SK-N-SH treated with all-trans-retinoic acid at 6 μM for 48 hours (cell line): ENCODE data around the gene GPC5.

Experiments used
- BACH2 ChIP-seq: fragments of 250-450 bp; sonication (Bioruptor Pico); IDR thresholded peaks from 2 replicates; pipeline ENCODE4 v1.9.0; 2021; ENCODE audit warnings: mild to moderate bottlenecking, borderline replicate concordance
- CSDC2 ChIP-seq: fragments of 250-450 bp; sonication (Bioruptor Pico); IDR thresholded peaks from 2 replicates; pipeline ENCODE4 v1.5.0; 2020; ENCODE audit warnings: mild to moderate bottlenecking, moderate library complexity
- RARB ChIP-seq: fragments of 250-450 bp; sonication (Bioruptor Pico); IDR thresholded peaks from 2 replicates; pipeline ENCODE4 v1.8.0; 2021; ENCODE audit warnings: mild to moderate bottlenecking, moderate library complexity
- TCF4 ChIP-seq: fragments of 250-450 bp; sonication (Bioruptor Pico); IDR thresholded peaks from 2 replicates; pipeline ENCODE4 v1.8.0; 2021; ENCODE audit warnings: mild to moderate bottlenecking, moderate library complexity, borderline replicate concordance
- ZFP30 ChIP-seq: fragments of 450-650 bp; formaldehyde crosslinking; IDR thresholded peaks from 2 replicates; pipeline ENCODE4 v1.5.0; 2022; ENCODE audit warnings: mild to moderate bottlenecking, moderate library complexity
- ZNF70 ChIP-seq: fragments of 450-650 bp; formaldehyde crosslinking; IDR thresholded peaks from 2 replicates; pipeline ENCODE4 v1.5.0; 2020; ENCODE audit warnings: mild to moderate bottlenecking, moderate library complexity
- TF ChIP-seq, protein P1 (sequence below): fragments of 250-450 bp; sonication (Bioruptor Pico); IDR thresholded peaks from 2 replicates; pipeline ENCODE4 v1.8.0; 2021; ENCODE audit warnings: low read depth, mild to moderate bottlenecking, moderate library complexity, borderline replicate concordance

DNA sequence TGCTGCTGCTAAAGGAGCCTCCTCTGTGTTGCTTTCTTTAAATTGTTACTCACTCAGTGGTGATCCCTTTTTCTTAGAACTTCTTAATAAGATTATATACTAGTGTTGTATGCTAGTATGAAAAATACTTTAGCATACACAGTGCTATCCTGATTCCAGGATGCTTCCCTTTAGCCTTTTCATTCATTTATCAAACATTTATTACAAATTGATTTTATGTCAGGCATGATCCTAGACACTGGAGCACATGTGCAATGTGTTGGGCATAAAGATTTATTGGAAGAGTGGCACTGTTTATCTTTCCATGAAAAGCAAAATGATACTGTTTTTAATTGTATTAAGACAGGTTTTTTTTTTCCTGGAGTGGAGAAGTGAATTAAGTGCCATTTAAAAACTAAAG, 249.6 kb downstream of the GPC5 start:
- no peak for TF ChIP-seq ZNF70 (CRISPR knock-in tag)
- no peak for TF ChIP-seq ZFP30 (CRISPR knock-in tag)
- no peak for TF ChIP-seq RARB (CRISPR knock-in tag)
- TF ChIP-seq CSDC2 (CRISPR knock-in tag): no peak
- TF ChIP-seq BACH2 (CRISPR knock-in tag): no peak
- TF ChIP-seq TCF4 (CRISPR knock-in tag): no peak
- TF ChIP-seq, protein P1, sequence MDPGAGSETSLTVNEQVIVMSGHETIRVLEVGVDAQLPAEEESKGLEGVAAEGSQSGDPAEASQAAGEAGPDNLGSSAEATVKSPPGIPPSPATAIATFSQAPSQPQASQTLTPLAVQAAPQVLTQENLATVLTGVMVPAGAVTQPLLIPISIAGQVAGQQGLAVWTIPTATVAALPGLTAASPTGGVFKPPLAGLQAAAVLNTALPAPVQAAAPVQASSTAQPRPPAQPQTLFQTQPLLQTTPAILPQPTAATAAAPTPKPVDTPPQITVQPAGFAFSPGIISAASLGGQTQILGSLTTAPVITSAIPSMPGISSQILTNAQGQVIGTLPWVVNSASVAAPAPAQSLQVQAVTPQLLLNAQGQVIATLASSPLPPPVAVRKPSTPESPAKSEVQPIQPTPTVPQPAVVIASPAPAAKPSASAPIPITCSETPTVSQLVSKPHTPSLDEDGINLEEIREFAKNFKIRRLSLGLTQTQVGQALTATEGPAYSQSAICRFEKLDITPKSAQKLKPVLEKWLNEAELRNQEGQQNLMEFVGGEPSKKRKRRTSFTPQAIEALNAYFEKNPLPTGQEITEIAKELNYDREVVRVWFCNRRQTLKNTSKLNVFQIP: no peak
